ENCODE data around the gene KAT2A. TPM values are rescaled to one million over a fixed set of nuclear protein-coding genes. Genes with fewer than 3 reads are reported as not detected.

Gene KAT2A
- total and polyA plus RNA-seq, 9 of the 15 experiments (the other 6 are each of a cell fraction or from before 2014, with no cell fraction given), result 1.5 to 80.4 (median 31.9) TPM

- TF ChIP-seq, protein P1, sequence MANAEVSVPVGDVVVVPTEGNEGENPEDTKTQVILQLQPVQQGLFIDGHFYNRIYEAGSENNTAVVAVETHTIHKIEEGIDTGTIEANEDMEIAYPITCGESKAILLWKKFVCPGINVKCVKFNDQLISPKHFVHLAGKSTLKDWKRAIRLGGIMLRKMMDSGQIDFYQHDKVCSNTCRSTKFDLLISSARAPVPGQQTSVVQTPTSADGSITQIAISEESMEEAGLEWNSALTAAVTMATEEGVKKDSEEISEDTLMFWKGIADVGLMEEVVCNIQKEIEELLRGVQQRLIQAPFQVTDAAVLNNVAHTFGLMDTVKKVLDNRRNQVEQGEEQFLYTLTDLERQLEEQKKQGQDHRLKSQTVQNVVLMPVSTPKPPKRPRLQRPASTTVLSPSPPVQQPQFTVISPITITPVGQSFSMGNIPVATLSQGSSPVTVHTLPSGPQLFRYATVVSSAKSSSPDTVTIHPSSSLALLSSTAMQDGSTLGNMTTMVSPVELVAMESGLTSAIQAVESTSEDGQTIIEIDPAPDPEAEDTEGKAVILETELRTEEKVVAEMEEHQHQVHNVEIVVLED (CRISPR knock-in tag; IDR thresholded peaks at IDR 0.05), result no peak
- TF ChIP-seq TCF7L2 (IDR thresholded peaks at IDR 0.05; ENCODE audit: low read depth, low read length) (no peak), ZNF134 (CRISPR knock-in tag; conservative IDR thresholded peaks at IDR 0.05) (no peak), CCNT2 (IDR thresholded peaks at IDR 0.05; ENCODE audit: borderline replicate concordance, extremely low read depth, insufficient read length, low read depth, low read length) (no peak), ETS2 (tag; IDR thresholded peaks at IDR 0.05; ENCODE audit: borderline replicate concordance, poor library complexity, severe bottlenecking) (no peak), YY1 (IDR thresholded peaks at IDR 0.05; ENCODE audit: borderline replicate concordance in 1 of 3, control insufficient read depth in 1 of 3, extremely low read depth in 1 of 3, insufficient read depth in 3 of 3, insufficient read length in 1 of 3, insufficient replicate concordance in 2 of 3, low read depth in 1 of 3, low read length in 2 of 3) (no peak), L3MBTL2 (IDR thresholded peaks at IDR 0.05) (peak; percentile 76), GTF3C2 (IDR thresholded peaks at IDR 0.05; ENCODE audit: borderline replicate concordance, extremely low read depth, insufficient read length) (no peak), RBM14 (IDR thresholded peaks at IDR 0.05; ENCODE audit: borderline replicate concordance, insufficient read depth, low read depth, low read length) (no peak), HINFP (tag; conservative IDR thresholded peaks at IDR 0.05; ENCODE audit: low read depth) (no peak), STAT5B (CRISPR knock-in tag; IDR thresholded peaks at IDR 0.05) (no peak), SMARCA4 (IDR thresholded peaks at IDR 0.05) (0 out of 2 replicates have a peak, but pooled peaks have one; percentile 46), PTTG1 (tag; IDR thresholded peaks at IDR 0.05; ENCODE audit: low read depth) (no peak), SAFB2 (IDR thresholded peaks at IDR 0.05; ENCODE audit: borderline replicate concordance, low read depth, low read length, severe bottlenecking) (no peak)
- TF ChIP-seq, protein P2, sequence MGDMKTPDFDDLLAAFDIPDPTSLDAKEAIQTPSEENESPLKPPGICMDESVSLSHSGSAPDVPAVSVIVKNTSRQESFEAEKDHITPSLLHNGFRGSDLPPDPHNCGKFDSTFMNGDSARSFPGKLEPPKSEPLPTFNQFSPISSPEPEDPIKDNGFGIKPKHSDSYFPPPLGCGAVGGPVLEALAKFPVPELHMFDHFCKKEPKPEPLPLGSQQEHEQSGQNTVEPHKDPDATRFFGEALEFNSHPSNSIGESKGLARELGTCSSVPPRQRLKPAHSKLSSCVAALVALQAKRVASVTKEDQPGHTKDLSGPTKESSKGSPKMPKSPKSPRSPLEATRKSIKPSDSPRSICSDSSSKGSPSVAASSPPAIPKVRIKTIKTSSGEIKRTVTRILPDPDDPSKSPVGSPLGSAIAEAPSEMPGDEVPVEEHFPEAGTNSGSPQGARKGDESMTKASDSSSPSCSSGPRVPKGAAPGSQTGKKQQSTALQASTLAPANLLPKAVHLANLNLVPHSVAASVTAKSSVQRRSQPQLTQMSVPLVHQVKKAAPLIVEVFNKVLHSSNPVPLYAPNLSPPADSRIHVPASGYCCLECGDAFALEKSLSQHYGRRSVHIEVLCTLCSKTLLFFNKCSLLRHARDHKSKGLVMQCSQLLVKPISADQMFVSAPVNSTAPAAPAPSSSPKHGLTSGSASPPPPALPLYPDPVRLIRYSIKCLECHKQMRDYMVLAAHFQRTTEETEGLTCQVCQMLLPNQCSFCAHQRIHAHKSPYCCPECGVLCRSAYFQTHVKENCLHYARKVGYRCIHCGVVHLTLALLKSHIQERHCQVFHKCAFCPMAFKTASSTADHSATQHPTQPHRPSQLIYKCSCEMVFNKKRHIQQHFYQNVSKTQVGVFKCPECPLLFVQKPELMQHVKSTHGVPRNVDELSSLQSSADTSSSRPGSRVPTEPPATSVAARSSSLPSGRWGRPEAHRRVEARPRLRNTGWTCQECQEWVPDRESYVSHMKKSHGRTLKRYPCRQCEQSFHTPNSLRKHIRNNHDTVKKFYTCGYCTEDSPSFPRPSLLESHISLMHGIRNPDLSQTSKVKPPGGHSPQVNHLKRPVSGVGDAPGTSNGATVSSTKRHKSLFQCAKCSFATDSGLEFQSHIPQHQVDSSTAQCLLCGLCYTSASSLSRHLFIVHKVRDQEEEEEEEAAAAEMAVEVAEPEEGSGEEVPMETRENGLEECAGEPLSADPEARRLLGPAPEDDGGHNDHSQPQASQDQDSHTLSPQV (IDR thresholded peaks at IDR 0.05), result no peak
Measured at GRCh38 chr17:42078396-42079043, 42.6 kb downstream of the KAT2A start (continued).
